ENCODE results near the gene PPM1J. TPM values are rescaled to one million over a fixed set of nuclear protein-coding genes. Genes with fewer than 3 reads are reported as not detected.
A peak's percentile ranks its signal among the peaks of the same experiment; 100 is the strongest.

The PPM1J gene
- total RNA-seq, 1 donor from 2014 or later = 1.8 TPM

- peak within 1 kb of the TSS; percentile 88 for H3K27ac ChIP-seq
- Mint-ChIP-seq H3K27ac (peak within 1 kb of the TSS; percentile 97), H3K36me3 (peaks cover 38% of the 10 kb centered on the region), H3K4me3 (peak within 1 kb of the TSS; percentile 96), H3K4me1 (peaks cover 33% of the 10 kb centered on the region), H3K9me3 (peaks cover 5% of the 10 kb centered on the region), H3K27me3 (ENCODE audit: insufficient read depth, low read depth) (peaks cover 3% of the 10 kb centered on the region)
- H3K9ac ChIP-seq = peak within 1 kb of the TSS; percentile 66
- H3K36me3 ChIP-seq = peaks cover 9% of the 10 kb centered on the region
- H2AFZ ChIP-seq (replicated peaks) = peak within 1 kb of the TSS; percentile 93
- peaks cover 32% of the 10 kb centered on the region for H3K4me1 ChIP-seq
- peaks cover 16% of the 10 kb centered on the region for H4K20me1 ChIP-seq (ENCODE audit: low read depth)
- H3K27me3 ChIP-seq = no peaks in the 10 kb centered on the region
- peak; percentile 86 for DNase-seq (ENCODE audit: low spot score)
- peak within 1 kb of the TSS; percentile 81 for H3K4me3 ChIP-seq
- peak within 1 kb of the TSS; percentile 94 for H3K4me2 ChIP-seq
- H3K79me2 ChIP-seq (ENCODE audit: low read depth) = peaks cover 42% of the 10 kb centered on the region
- no peak for TF ChIP-seq EZH2phosphoT487 (IDR thresholded peaks at IDR 0.05)
- no peak for TF ChIP-seq CTCF (IDR thresholded peaks at IDR 0.05)
- no peak for TF ChIP-seq EZH2 (IDR thresholded peaks at IDR 0.05)
- no peaks in the 10 kb centered on the region for H3K9me3 ChIP-seq (ENCODE audit: low read depth)
- peaks cover 38% of the 10 kb centered on the region for H3F3A ChIP-seq (ENCODE audit: low read depth)
Observed at GRCh38 chr1:112674440-112674985, 40.6 kb downstream of the PPM1J start, which contains the start of gene MOV10. Gene MOV10, plus strand, starts transcription at chr1:112674659. Its CDS starts 254 bp downstream, at chr1:112674913.

- peak overlapping the region; percentile 93 for H2AFZ ChIP-seq (replicated peaks)
- H3K27me3 Mint-ChIP-seq (ENCODE audit: insufficient read depth, low read depth) = peaks cover 3% of the 10 kb centered on the region
- peaks cover 33% of the 10 kb centered on the region for H3K4me1 Mint-ChIP-seq
- H3K4me1 ChIP-seq = peaks cover 26% of the 10 kb centered on the region
- H3K4me3 ChIP-seq = peak overlapping the region; percentile 81
- no peaks in the 10 kb centered on the region for H3K9me3 Mint-ChIP-seq
- peak overlapping the region; percentile 94 for H3K4me2 ChIP-seq
- peaks cover 35% of the 10 kb centered on the region for H3K79me2 ChIP-seq (ENCODE audit: low read depth)
- H4K20me1 ChIP-seq (ENCODE audit: low read depth) = peaks cover 9% of the 10 kb centered on the region
- peak overlapping the region; percentile 88 for H3K27ac ChIP-seq
- H3K9ac ChIP-seq = peak overlapping the region; percentile 66
- H3F3A ChIP-seq (ENCODE audit: low read depth) = peaks cover 38% of the 10 kb centered on the region
- DNase-seq (ENCODE audit: low spot score) = peak; percentile 24
- TF ChIP-seq EZH2phosphoT487 (IDR thresholded peaks at IDR 0.05) (no peak), CTCF (IDR thresholded peaks at IDR 0.05) (peak; percentile 38)
- no peaks in the 10 kb centered on the region for H3K9me3 ChIP-seq (ENCODE audit: low read depth)
- peaks cover 39% of the 10 kb centered on the region for H3K36me3 Mint-ChIP-seq
- no peaks in the 10 kb centered on the region for H3K27me3 ChIP-seq
- H3K4me3 Mint-ChIP-seq = peak overlapping the region; percentile 96
- peaks cover 9% of the 10 kb centered on the region for H3K36me3 ChIP-seq
- H3K27ac Mint-ChIP-seq = peak overlapping the region; percentile 4
Observed at GRCh38 chr1:112673592-112674439, 41.3 kb downstream of the PPM1J start.

DNA sequence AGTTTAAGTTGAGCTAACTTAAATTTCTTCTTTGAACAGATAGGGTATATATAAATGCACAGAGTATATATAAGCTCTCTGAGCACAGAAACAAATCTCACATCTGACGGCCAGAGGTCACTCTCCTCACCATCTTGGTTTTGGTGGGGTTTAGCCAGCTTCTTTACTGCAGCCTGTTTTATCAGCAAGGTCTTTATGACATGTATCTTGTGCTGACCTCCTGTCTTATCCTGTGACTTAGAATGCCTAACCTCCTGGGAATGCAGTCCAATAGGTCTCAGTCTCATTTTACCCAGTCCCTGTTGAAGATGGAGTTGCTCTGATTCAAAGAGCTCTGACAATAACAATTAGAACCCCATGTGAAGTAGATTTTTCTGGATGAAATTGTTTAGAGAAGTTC lies 42.3 kb downstream of the PPM1J start:
- peaks cover 32% of the 10 kb centered on the region for H3F3A ChIP-seq (ENCODE audit: low read depth)
- H3K9ac ChIP-seq = no peak overlapping the region
- Mint-ChIP-seq H3K27me3 (ENCODE audit: insufficient read depth, low read depth) (peaks cover 3% of the 10 kb centered on the region), H3K27ac (no peak overlapping the region), H3K4me3 (peak overlapping the region; percentile 34), H3K4me1 (peaks cover 28% of the 10 kb centered on the region), H3K9me3 (no peaks in the 10 kb centered on the region), H3K36me3 (peaks cover 37% of the 10 kb centered on the region)
- no peaks in the 10 kb centered on the region for H4K20me1 ChIP-seq (ENCODE audit: low read depth)
- peaks cover 26% of the 10 kb centered on the region for H3K79me2 ChIP-seq (ENCODE audit: low read depth)
- H2AFZ ChIP-seq (replicated peaks) = no peak overlapping the region
- no peaks in the 10 kb centered on the region for H3K27me3 ChIP-seq
- H3K4me3 ChIP-seq = no peak overlapping the region
- no peaks in the 10 kb centered on the region for H3K9me3 ChIP-seq (ENCODE audit: low read depth)
- H3K36me3 ChIP-seq = peaks cover 9% of the 10 kb centered on the region
- H3K4me1 ChIP-seq = peaks cover 18% of the 10 kb centered on the region
- DNase-seq (ENCODE audit: low spot score) = no peak
- TF ChIP-seq EZH2phosphoT487 (IDR thresholded peaks at IDR 0.05) (no peak), EZH2 (IDR thresholded peaks at IDR 0.05) (no peak), CTCF (IDR thresholded peaks at IDR 0.05) (no peak)
- no peak overlapping the region for H3K4me2 ChIP-seq
- no peak overlapping the region for H3K27ac ChIP-seq
